Left colon (tissue), 2 donors: ENCODE results near the gene SPATS2. TPM values are rescaled to one million over a fixed set of nuclear protein-coding genes. Genes with fewer than 3 reads are reported as not detected.
"Not testable (repeated sequence)": the region's sequence is repeated elsewhere in the genome, so short reads cannot be mapped to it uniquely, and the experiment has no call there.

Source experiments
- ATAC-seq: fragments of 200-7000 bp; cut with Tn5 transposase; one replicate; pipeline ENCODE4 v1.9.1; 2020; ENCODE audit warnings: mild to moderate bottlenecking, moderate library complexity
- DNase-seq, 2 donors: peaks; one replicate each; pipeline ENCODE4 v3.0.0-alpha.2; 2020
- intact Hi-C, 2 donors: fragments of 100-400 bp; cut with DNase I in 1 of 2; cut with micrococcal nuclease in 1 of 2; formaldehyde crosslinking; loops; one replicate each; pipeline versions ENCODE4 v1.11.2 to v1.14.0; 2022; cut with DNase I, micrococcal nuclease
- total RNA-seq, 2 donors: library from RNA; stranded (reverse); fragmentation: NEBNext Ultra II Directional; extraction: Animal tissue kit (Norgen Biotek cat#: 25700); gene quantifications; one replicate each; pipeline ENCODE4 v1.2.1, GENCODE V29; 2021
- donor health status: DM: no; HTN: no; CAD: no.
- donor health status: DM: yes; HTN: yes; CAD: no.

Gene SPATS2
- total RNA-seq, 2 donors from 2014 or later = 15.5 to 18.9 TPM

DNA sequence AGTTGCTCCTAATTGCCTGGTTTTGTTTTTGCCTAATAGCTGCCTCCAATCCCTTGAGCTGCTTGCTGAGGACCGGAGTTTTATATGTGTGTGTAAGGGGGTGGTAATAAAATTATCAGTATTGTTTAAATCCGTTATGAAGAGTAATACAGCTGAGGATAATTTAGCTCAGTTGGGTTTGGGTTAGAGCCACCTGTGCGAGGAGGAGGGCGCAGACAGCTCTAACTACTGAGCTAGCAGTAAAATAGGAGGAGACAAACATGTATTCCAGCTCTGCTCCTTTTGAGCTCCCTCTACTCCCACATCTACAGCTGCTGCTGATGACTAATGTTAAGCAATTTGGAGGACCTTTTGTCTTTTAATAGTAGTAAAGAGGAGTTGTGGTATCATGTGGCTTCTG lies 61.5 kb downstream of the SPATS2 start:
- intact Hi-C loops = no loop called here
- no peak for ATAC-seq
- no peak for DNase-seq

- intact Hi-C loops = no loop called here
- ATAC-seq = no peak
- DNase-seq = no peak
Observed at GRCh38 chr12:49432616-49433015, 65.4 kb downstream of the SPATS2 start.

DNA sequence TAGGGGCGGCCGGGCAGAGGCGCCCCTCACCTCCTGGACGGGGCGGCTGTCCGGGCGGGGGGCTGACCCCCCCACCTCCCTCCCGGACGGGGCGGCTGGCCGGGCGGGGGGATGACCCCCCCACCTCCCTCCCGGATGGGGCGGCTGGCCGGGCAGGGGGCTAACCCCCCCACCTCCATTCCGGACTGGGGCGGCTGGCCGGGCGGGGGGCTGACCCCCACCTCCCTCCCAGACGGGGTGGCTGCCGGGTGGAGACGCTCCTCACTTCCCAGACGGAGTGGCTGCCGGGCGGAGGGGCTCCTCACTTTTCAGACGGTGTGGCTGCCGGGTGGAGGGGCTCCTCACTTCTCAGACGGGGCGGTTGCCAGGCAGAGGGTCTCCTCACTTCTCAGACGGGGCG lies 69.5 kb downstream of the SPATS2 start:
- intact Hi-C loops, DNase-seq, ATAC-seq: not testable (repeated sequence)

GRCh38 chr12:49439042-49439441 lies 71.8 kb downstream of the SPATS2 start:
- peak; percentile 17 for ATAC-seq
- intact Hi-C loops = no loop called here
- DNase-seq = no peak

GRCh38 chr12:49440035-49440434 lies 72.8 kb downstream of the SPATS2 start:
- ATAC-seq (peak; percentile 98), DNase-seq (no peak)
- intact Hi-C loops = no loop called here

GRCh38 chr12:49442915-49443314 lies 75.7 kb downstream of the SPATS2 start:
- intact Hi-C loops = no loop called here
- no peak for DNase-seq
- no peak for ATAC-seq

DNA sequence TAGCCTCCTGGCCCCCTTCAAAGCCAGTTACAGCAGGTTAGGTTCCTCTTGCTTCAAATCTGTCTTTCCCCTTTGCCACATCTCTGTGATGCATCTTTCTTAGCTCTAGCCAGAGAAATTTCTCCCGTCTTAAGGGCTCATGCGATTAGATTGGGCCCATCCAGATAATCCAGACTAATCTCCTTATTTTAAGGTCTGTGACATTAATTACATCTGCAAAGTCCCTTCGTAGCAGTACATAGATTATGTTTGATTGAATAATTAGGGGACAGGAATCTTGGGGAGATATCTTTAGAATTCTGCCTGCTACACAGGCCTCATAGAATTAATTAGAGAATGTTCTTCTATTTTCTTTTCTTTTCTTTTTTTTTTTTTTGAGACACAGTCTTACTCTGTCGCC lies 79.3 kb downstream of the SPATS2 start:
- intact Hi-C loops = no loop called here
- ATAC-seq = no peak
- DNase-seq = no peak

DNA sequence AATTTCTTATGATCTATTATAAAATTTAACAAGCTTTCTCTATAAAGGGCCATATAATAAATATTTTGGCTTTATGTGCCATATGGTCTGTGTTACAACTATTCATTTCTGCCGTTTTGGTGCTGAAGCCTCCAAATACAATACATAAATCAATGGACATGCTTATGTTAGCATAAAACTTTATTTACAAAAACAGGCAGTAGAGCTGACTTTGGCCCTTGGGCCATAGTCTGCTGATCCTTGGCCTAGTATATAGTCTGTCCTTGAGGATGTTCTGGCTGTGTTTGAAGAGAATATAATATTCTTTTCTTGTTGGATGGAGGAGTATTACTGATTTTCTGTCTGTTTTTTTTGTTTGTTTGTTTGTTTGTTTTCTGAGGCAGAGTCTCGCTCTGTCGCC lies 81.6 kb downstream of the SPATS2 start:
- DNase-seq = no peak
- no peak for ATAC-seq
- intact Hi-C loops = no loop called here

GRCh38 chr12:49451468-49452259 lies 84.4 kb downstream of the SPATS2 start:
- intact Hi-C loops = no loop called here
- ATAC-seq = no peak
- no peak for DNase-seq

- intact Hi-C loops = no loop called here
- DNase-seq (no peak), ATAC-seq (no peak)
Observed at GRCh38 chr12:49455501-49455900, 88.2 kb downstream of the SPATS2 start.

DNA sequence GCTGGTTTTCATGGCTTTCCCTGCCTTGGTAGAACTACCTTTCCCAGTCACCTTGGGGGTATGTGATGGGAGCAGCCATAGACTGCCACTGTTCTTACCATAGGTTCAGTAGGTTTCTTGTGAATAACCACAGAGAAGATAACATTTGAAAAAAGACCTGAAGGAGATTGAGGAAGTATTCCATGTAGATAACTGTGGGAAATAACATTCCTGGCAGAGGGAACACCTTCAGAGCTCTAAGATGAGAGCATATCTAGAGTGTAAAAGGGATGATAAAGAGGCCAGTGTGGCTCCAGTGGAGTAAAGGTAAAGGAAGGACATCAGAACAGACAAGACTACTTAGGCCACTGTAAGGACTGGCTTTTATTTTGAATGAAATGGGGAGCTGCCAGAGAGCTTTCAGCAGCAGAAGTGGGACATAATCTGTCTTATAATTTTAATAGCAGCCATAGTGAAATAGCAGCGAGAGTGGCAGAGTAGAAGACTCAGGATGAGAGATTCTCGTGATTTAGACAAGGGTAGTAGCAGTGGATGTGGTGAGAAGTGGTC lies 88.9 kb downstream of the SPATS2 start:
- no peak for DNase-seq
- intact Hi-C loops = no loop called here

DNA sequence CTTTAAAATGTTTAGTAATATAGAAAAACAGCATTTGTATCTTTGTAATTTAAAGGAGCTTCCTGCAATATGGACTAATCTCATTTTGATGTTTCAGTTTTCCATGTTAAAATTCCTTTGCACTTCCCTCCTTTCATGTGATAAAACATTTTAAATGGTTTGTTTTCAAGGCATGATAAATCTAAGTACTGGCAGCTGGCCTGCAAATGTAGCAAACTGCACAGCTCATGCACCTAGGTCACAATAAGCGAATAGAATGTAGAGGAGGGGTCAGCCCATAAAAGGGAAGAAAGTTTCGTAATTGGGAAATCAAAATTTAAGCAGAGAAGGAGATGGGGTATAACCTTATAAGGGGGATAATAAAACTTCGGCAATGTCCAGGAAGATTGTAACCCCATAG lies 91.6 kb downstream of the SPATS2 start:
- intact Hi-C loops = no loop called here
- DNase-seq = no peak
- no peak for ATAC-seq

More for the DNA sequence above, 88.9 kb downstream of the SPATS2 start:
- ATAC-seq = no peak

GRCh38 chr12:49461221-49461620 lies 94.0 kb downstream of the SPATS2 start:
- intact Hi-C loops = no loop called here
- peak; percentile 82 for ATAC-seq

DNA sequence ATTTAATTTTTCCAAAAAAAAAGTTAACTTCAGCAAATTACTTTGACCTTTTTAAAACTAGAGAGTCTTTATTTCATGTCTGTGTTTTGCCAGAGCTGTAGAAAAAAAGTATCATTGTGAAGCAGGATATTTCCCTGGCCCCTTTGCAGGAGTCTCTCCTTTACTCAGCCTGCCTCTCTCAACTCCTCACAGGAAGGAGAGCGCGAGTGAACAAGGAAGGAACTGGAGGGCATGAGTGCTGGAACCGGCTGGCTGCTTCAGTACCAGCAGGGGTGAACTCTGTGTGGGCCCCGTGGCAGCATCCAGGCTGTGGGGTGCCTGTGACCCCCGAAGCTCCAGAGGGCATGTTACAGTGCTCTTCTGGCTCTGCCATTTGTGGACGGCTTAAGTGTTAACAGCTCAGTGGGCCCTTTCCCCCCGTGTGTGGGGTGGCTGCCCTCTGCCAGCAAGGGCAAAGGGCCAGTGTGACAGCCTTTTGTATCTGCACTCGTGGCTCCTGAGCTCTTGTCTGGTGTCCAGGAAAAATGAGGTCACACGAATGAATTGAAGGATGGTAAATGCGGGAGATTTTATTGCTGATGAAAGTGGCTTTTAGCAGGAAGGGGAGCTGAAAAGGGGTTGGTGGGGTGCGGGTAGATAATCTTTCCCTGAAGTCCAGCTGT lies 95.0 kb downstream of the SPATS2 start:
- ATAC-seq = no peak
- intact Hi-C loops = no loop called here
- DNase-seq = no peak

More at GRCh38 chr12:49461221-49461620, 94.0 kb downstream of the SPATS2 start:
- no peak for DNase-seq

DNA sequence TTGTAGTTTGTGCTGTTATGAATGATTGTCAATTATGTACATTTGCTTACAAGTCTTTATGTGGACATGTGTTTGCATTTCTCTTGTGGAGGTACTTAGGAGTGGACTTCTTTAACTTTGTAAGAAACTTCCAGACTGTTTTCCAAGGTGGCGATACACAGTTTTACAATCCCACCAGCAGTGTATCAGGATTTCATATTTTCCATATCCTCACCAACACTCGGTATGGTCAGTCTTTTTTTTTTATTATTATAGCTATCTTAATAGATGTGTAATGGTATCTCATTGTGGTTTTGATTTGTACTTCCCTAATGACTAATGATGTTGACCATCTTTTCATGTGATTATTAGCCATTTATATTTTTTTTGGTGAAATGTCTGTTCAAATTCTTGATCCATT lies 97.9 kb downstream of the SPATS2 start:
- intact Hi-C loops = no loop called here
- no peak for DNase-seq
- ATAC-seq = no peak

DNA sequence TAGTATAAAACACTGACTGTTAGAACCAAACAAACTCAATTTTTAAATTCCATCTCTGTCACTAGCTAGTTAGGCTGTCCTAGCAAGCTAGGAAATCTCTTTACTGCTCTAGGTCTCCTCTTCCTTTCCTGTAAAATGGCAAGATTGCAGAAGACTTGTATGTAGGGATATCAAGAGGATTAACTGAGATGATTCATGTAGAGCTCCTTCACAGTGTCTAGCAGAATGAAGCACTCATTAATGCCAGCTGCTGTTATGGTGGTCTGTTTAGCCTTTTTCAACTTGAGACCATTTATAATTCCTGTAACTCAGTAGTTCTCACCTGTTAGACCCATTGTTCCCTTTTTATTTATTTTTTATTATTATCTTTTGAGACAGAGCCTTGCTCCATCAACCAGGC lies 103.7 kb downstream of the SPATS2 start:
- intact Hi-C loops = no loop called here
- DNase-seq (no peak), ATAC-seq (no peak)

DNA sequence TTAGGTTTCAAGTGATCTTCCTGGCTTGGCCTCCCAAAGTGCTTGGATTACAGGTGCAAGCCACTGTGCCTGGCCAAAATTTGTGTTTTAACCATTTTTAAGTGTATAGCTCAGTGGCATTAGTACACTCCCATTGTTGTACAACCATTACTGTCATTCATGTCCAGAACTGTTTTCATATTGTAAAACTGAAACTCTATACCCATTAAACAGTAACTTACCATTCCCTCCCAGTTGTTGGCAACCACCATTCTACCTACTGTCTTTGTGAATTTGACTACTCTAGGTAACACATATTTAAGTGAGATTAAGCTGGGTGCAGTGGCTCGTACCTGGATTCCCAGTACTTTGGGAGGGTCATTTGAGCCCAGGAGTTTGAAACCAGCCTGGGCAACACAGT lies 104.3 kb downstream of the SPATS2 start:
- ATAC-seq (no peak), DNase-seq (no peak)
- intact Hi-C loops = no loop called here

- intact Hi-C loops = no loop called here
- DNase-seq (no peak), ATAC-seq (no peak)
Observed at GRCh38 chr12:49476091-49476490, 108.8 kb downstream of the SPATS2 start.

GRCh38 chr12:49478949-49479664 lies 111.8 kb downstream of the SPATS2 start:
- ATAC-seq = no peak
- DNase-seq = no peak
- intact Hi-C loops = no loop called here
